HG02642 (cell line): ENCODE results near the gene SLC6A2.
"Not testable (repeated sequence)": the region's sequence is repeated elsewhere in the genome, so short reads cannot be mapped to it uniquely, and the experiment has no call there.

Experiments
- ATAC-seq: cut with Tn5 transposase; IDR thresholded peaks from one replicate; pipeline ENCODE4 v1.9.1; 2021; ENCODE audit warnings: mild to moderate bottlenecking; ENCODE audit not compliant: unreplicated experiment, poor library complexity

The SLC6A2 gene

DNA sequence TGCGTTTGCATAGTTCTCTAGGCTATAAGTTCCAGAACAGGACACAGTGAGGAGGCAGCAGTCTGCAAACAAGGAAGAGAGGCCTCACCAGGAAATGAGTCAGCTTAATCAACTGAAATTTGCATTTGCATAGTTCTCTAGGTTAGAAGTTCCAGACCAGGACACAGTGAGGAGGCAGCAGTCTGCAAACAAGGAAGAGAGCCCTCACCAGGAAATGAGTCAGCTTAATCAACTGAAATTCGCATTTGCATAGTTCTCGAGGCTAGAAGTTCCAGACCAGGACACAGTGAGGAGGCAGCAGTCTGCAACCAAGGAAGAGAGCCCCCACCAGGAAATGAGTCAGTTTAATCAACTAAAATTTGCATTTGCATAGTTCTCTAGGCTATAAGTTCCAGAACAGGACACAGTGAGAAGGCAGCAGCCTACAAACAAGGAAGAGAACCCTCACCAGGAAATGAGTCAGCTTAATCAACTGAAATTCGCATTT, 97.4 kb downstream of the SLC6A2 start:
- ATAC-seq: not testable (repeated sequence)
